Left ventricle myocardium inferior (tissue), 1 donor: ENCODE data around the gene HELZ. TPM values are rescaled to one million over a fixed set of nuclear protein-coding genes. Genes with fewer than 3 reads are reported as not detected.

Experiments used
- DNase-seq: peaks from one replicate; pipeline ENCODE4 v3.0.0-alpha.2; 2020
- H3K27ac ChIP-seq: fragments of 200-600 bp; replicated peaks from 2 replicates; pipeline ENCODE4 v1.8.0; 2021
- H3K27me3 ChIP-seq: fragments of 200-600 bp; 2 replicates; pipeline ENCODE4 v1.8.0; 2021; ENCODE audit warnings: low read depth
- H3K36me3 ChIP-seq: fragments of 200-600 bp; 2 replicates; pipeline ENCODE4 v1.8.0; 2021
- H3K4me1 ChIP-seq: fragments of 200-600 bp; 2 replicates; pipeline ENCODE4 v1.8.0; 2021
- H3K4me3 ChIP-seq: fragments of 200-600 bp; 2 replicates; pipeline ENCODE4 v1.8.0; 2021; ENCODE audit warnings: mild to moderate bottlenecking, moderate library complexity
- H3K9me3 ChIP-seq: fragments of 200-600 bp; replicated peaks from 2 replicates; pipeline ENCODE4 v1.8.0; 2021
- intact Hi-C: fragments of 100-400 bp; cut with micrococcal nuclease; formaldehyde crosslinking; loops from one replicate; pipeline ENCODE4 v1.11.0; 2022
- total RNA-seq: library from RNA; stranded (reverse); fragmentation: NEBNext Ultra II Directional; extraction: Animal tissue kit (Norgen Biotek cat#: 25700); gene quantifications from one replicate; pipeline ENCODE4 v1.2.1, GENCODE V29; 2021
- TF ChIP-seq, protein P1 (sequence below): fragments of 200-600 bp; IDR thresholded peaks from 2 replicates; pipeline ENCODE4 v1.8.0; 2021; ENCODE audit warnings: antibody characterized with exemption, mild to moderate bottlenecking, borderline replicate concordance
- donor health status: DM: no; HTN: yes; CAD: no; lungs with severe emphysema.

HELZ gene
- total RNA-seq, 1 donor from 2014 or later = 36.7 TPM

GRCh38 chr17:67180275-67180674 lies 64.7 kb downstream of the HELZ start:
- TF ChIP-seq, protein P1, sequence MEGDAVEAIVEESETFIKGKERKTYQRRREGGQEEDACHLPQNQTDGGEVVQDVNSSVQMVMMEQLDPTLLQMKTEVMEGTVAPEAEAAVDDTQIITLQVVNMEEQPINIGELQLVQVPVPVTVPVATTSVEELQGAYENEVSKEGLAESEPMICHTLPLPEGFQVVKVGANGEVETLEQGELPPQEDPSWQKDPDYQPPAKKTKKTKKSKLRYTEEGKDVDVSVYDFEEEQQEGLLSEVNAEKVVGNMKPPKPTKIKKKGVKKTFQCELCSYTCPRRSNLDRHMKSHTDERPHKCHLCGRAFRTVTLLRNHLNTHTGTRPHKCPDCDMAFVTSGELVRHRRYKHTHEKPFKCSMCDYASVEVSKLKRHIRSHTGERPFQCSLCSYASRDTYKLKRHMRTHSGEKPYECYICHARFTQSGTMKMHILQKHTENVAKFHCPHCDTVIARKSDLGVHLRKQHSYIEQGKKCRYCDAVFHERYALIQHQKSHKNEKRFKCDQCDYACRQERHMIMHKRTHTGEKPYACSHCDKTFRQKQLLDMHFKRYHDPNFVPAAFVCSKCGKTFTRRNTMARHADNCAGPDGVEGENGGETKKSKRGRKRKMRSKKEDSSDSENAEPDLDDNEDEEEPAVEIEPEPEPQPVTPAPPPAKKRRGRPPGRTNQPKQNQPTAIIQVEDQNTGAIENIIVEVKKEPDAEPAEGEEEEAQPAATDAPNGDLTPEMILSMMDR = no peak
- peaks cover 39% of the 10 kb centered on the region for H3K36me3 ChIP-seq
- intact Hi-C loops = no loop called here

DNA sequence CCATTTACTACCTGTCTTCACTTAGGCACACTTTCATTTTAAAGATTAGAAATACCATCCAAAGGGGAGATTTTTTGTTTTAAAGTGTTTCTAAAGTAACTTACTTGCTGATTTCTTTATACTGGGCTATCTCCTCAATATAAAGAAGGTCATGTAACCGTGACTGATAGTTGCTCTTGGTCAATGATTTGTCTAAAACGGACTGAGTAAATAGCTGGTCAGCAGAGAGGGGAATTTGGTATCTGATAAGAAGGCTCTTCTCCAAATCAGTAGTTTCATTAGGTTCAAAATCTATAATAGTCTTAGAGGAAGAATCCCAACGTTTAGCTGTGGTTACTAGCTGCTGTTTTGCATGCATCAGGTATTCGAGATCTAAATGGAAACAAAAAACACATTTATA lies 66.4 kb downstream of the HELZ start:
- Histone ChIP-seq H3K9me3 (no peaks in the 10 kb centered on the region), H3K4me1 (peaks cover 3% of the 10 kb centered on the region), H3K27ac (no peak overlapping the region), H3K36me3 (peaks cover 51% of the 10 kb centered on the region), H3K4me3 (no peak overlapping the region), H3K27me3 (no peaks in the 10 kb centered on the region)
- no peak for DNase-seq
- TF ChIP-seq, protein P1 = no peak
- intact Hi-C loops = no loop called here

More at GRCh38 chr17:67180275-67180674, 64.7 kb downstream of the HELZ start:
- no peak for DNase-seq
- Histone ChIP-seq H3K4me3 (no peak overlapping the region), H3K27me3 (no peaks in the 10 kb centered on the region), H3K9me3 (no peaks in the 10 kb centered on the region), H3K4me1 (peaks cover 13% of the 10 kb centered on the region), H3K27ac (no peak overlapping the region)

GRCh38 chr17:67177732-67178131 lies 67.3 kb downstream of the HELZ start:
- TF ChIP-seq, protein P1 = no peak
- no peak for DNase-seq
- Histone ChIP-seq H3K4me1 (no peaks in the 10 kb centered on the region), H3K36me3 (peaks cover 52% of the 10 kb centered on the region), H3K9me3 (no peaks in the 10 kb centered on the region), H3K27ac (no peak overlapping the region), H3K27me3 (no peaks in the 10 kb centered on the region), H3K4me3 (no peak overlapping the region)
- intact Hi-C loops = no loop called here

DNA sequence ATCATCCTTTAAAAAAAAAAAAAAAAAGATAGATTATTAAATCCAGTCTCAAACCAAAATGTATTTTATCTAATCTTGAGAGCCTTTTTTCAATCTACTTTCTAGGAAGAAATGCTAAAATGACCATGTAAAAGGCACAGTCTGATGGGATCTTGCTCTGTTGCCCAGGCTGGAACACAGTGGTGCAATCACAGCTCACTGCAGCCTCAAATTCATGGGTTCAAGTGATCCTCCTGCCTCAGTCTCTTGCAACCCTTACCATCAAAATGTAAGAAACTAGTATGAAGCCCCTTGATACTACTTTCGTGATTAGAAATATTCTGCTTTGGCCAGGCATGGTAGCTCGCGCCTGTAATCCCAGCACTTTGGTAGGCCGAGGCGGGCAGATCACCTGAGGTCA lies 70.8 kb downstream of the HELZ start:
- Histone ChIP-seq H3K27me3 (no peaks in the 10 kb centered on the region), H3K27ac (no peak overlapping the region), H3K9me3 (no peaks in the 10 kb centered on the region), H3K36me3 (peaks cover 53% of the 10 kb centered on the region), H3K4me1 (no peaks in the 10 kb centered on the region), H3K4me3 (no peak overlapping the region)
- intact Hi-C loops = no loop called here
- no peak for DNase-seq
- TF ChIP-seq, protein P1 = no peak

DNA sequence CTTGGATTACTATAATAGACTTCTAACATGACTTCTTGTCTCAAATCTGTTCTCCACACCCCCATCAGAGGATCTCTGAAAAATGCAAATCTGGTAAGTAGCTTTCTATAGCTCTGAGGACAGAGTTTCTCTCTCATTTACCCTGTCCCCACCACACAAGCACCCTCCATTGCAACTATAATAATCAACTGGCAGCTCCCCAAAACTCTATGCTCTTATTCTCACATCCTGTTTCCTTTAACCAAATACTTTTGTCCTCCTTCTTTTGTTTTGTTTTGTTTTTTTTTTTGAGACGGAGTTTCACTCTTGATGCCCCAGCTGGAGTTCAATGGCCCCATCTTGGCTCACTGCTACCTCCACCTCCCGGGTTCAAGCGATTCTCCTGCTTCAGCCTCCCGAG lies 73.4 kb downstream of the HELZ start:
- Histone ChIP-seq H3K4me1 (no peaks in the 10 kb centered on the region), H3K9me3 (no peaks in the 10 kb centered on the region), H3K36me3 (peaks cover 44% of the 10 kb centered on the region), H3K27me3 (no peaks in the 10 kb centered on the region), H3K27ac (no peak overlapping the region), H3K4me3 (no peak overlapping the region)
- no peak for DNase-seq
- intact Hi-C loops = no loop called here
- TF ChIP-seq, protein P1 = no peak

GRCh38 chr17:67168496-67168895 lies 76.5 kb downstream of the HELZ start:
- TF ChIP-seq, protein P1 = no peak
- peaks cover 42% of the 10 kb centered on the region for H3K36me3 ChIP-seq
- DNase-seq = no peak
- H3K27me3 ChIP-seq = no peaks in the 10 kb centered on the region
- H3K4me3 ChIP-seq = no peak overlapping the region
- intact Hi-C loops = no loop called here
- H3K9me3 ChIP-seq = no peaks in the 10 kb centered on the region
- peaks cover 15% of the 10 kb centered on the region for H3K4me1 ChIP-seq
- H3K27ac ChIP-seq = no peak overlapping the region
